HG03378 (cell line): Measurements from ENCODE around the gene TEKT5.
"Not testable (repeated sequence)": the region's sequence is repeated elsewhere in the genome, so short reads cannot be mapped to it uniquely, and the experiment has no call there.

Experiments
- ATAC-seq: cut with Tn5 transposase; IDR thresholded peaks from one replicate; pipeline ENCODE4 v1.9.1; 2021; ENCODE audit warnings: mild to moderate bottlenecking, moderate library complexity; ENCODE audit not compliant: unreplicated experiment

Gene TEKT5

DNA sequence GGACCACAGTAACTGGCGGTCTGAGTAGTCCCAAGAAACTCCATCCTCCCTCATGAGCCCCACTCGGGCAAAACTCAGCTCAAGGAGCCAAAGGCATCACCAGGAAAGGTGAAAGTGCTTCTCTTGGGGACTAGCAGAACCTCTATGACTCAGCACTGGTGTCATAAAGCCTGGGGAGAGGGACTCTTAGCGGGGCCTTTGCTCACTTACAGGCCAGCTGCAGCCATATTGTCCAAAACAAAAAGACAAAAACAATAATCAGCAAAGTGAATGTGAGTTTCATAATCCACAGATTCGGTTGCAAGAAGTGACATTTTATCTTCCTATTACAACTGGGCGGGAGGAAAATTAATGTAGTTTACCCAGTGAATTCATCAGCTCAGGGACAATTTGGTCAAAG is at the start of gene TEKT5:
TSS of gene TEKT5 (minus strand) at position 101 of the 400 bp plus-strand sequence. CDS start at position 44, 57 bp downstream.
- ATAC-seq: no peak

DNA sequence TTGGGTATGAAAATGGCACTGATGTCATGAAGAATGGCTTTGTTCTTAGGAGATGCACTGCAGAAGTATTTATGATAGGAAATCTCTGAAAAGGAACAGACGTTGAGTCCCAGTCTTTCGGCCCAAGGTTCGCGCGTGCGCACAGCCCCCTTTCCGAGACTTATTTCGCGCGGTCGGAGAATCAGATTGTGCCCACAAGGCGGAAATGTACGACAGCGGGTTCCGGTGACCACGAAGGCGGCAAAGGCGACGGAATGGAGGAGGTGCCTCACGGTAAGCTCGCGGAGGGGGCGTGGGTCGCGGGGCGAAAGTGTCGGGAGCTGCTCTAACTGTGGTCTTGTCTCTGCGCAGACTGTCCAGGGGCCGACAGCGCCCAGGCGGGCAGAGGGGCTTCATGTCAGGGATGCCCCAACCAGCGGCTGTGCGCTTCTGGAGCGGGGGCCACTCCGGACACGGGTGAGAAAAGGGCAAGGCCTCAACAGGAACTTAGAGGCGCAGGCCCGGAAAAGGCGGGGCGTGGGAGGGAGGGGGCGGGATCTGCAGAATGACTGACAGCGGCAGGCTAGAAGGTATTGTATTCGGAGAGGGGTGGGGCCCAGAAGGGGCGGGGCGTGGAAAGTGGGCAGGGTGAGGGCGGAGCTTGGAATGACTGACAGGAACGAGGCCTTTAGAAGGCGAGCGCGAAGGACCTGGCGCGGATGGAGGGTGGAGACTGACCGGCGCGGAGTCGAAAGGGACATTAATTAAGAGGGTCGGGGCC is 49.1 kb upstream of the TEKT5 start, which contains the start of gene NUBP1:
TSS of gene NUBP1 (plus strand) at position 233 of the 760 bp plus-strand sequence. CDS start at position 255, 22 bp downstream.
- ATAC-seq: peak; percentile 64

DNA sequence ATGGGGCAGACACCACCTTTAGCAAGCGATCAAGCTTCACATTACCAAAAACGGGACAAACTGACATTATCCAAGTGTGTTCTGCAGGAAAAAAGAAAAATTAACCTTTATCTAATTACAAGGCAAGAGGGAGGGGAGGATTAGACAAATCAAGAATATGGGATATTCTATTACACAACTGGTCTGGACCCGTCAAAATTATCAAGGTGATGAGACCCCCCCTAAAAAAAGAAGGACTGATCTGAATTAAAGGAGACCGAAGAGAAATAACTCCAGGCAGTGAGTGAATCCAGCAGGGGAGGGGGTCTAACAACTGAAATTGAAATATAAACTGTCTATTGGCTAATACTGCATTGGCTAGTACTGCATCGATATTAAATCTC is 48.5 kb upstream of the TEKT5 start:
- ATAC-seq: no peak

DNA sequence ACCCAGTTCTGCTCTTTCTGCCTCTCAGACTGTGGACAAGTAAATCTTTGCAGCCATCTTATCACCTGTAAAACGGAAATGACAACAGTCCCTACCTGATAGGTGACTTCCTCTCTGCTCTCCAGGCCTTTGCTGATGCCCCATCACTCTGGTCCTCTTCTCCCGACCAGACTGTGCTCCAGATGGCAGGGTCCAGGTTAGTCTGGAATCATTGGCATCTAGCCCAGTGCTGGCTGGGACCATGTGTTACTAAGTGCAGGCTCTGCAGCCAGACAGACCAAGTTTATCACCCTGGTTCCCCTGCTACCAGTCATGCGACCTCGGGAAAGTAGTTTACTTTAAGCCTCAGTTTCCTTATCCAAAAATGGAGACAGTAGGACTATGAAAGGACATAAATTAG is 47.1 kb upstream of the TEKT5 start:
- ATAC-seq: no peak

DNA sequence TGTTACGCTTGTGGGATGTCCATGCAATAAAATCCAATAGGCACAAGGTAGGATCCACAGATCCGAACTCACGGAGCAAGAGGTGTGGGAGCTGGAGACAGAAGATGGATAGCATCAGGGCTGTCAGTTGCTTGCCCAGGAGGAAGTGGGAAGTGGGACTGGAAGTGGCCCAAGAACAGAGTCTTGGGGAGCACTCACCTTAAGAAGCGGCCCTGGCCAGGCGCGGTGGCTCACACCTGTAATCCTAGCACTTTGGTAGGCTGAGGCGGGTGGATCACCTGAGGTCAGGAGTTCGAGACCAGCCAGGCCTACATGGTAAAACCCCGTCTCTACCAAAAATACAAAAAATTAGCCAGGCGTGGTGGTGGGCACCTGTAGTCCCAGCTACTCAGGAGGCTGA is 46.5 kb upstream of the TEKT5 start:
- not testable (repeated sequence) for ATAC-seq

DNA sequence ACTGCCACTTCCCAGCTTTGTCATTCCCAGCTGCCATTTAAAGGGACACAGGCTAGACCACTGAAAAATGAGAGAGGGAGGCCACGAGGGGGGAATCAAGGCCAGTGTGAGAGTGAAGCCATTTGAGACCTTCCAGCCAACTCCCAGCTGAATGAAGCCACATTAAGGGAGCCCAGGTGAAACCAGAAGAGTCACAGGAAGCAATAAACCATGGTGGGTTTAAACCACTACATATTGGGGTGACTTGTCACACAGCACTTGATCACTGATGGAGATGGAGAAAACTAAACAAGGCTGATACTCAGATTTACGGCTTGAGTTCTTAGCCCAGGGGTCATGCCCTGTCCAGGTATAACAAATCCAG is 46.1 kb upstream of the TEKT5 start:
- no peak for ATAC-seq

DNA sequence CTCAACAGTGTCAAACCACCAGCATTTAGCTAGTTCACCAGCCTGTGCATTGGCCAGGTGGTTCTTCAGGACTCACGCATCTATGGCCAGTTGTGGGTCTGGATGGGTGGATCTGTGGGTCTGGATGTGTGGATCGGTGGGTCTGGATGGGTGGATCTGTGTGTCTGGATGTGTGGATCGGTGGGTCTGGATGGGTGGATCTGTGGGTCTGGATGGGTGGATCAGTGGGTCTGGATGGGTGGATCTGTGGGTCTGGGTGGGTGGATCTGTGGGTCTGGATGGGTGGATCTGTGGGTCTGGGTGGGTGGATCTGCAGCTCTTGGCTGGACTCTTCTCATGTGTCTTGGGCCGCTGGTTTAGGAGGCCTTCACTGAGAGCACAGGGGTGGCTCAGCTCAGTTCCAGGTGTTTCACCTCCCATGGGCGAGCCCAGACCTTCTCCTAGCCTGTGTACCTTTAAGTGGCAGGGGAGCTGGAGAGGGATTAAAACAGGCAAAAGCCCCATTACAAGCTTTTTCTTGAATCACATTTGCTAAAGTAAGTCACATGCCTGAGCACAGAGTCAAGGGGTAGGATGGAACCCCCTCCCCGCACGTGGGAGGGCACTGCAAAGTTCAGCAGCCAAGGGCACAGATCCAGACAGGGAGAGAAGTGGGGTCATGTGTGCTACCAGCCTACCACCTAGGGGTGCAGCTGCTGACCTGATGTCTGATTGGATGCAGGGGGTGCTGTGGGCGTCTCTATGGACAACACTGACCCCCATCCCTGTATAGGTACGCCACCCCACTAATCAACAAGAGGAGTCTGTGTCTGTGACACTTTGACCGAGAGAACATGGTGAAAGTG is 45.5 kb upstream of the TEKT5 start:
- no peak for ATAC-seq

DNA sequence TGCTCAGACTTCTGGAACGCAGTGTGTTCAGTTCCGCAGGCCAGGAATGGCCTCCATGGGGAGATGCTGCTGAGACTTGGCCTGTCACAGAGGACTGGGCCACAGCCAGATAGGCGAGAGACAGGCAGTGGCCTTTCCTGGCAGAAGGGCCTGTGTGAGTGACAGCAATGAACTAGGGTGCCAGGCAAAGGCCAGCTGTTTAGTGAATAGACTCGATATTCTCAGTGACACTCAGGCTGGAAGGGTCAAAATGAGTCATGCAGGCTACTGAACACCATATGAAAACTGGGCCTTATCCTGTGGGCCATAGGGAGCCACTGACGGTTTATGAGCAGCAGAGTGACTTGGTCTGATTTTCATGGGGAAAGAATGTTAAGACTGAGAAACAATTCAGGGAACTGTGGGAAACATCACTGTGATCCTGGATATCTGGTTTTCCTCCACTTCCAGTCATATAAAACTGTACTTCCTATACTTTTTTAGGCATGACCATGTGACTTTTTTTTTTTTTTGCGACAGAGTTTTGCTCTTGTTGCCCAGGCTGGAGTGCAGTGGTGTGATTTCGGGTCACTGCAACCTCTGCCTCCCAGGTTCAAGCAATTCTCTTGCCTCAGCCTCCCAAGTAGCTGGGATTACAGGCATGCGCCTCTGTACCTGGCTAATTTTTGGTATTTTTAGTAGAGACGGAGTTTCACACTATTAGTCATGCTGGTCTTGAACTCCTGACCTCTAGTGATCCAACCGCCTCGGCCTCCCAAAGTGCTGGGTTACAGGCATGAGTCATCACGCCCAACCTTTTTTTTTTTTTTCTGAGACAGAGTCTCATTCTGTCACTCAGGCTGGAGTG is 43.7 kb upstream of the TEKT5 start:
- ATAC-seq: peak; percentile 73

DNA sequence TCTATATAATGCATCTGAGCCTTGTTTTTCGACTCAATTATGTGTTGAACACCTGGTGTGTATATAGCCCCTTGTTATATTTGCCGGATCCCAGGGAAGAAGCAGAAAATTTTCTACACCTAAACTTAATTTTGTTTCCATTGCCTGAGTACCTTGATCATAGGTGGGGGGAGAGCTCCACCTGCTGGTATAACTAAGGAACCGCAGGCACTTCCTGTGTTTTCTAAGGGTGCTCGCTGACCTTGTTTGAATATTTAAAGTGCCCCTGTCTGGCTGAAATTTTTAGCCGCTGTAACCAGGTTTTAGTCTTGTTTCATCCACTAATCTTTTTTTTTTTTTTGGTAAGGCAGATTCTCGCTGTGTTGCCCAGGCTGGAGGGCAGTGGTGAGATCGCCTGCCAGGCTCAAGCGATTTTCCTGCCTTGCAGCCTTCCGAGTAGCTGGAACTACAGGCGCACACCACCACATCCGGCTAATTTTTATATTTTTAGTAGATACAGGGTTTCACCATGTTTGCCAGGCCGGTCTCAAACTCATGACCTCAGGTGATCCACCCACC is 42.4 kb upstream of the TEKT5 start:
- peak; percentile 36 for ATAC-seq

DNA sequence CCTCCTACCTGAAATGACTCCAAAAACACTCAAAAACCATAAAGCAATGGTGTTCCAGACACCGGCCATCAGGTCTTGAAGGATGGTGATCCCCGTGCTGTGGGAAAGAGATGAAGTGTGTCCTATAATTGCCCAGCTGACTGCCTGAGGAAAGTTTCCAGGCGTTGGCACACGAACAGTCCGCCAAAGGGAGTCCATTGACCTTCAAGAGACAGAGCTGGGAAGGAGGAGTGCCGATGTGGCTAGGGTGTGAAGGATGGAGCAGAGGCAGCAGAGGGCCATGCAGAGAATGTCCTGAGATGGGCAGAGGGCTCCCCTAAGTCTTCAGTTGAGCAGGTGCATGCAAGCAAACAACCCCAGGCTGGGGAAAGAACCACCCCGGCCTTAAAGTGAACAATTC is 37.1 kb upstream of the TEKT5 start:
- no peak for ATAC-seq

DNA sequence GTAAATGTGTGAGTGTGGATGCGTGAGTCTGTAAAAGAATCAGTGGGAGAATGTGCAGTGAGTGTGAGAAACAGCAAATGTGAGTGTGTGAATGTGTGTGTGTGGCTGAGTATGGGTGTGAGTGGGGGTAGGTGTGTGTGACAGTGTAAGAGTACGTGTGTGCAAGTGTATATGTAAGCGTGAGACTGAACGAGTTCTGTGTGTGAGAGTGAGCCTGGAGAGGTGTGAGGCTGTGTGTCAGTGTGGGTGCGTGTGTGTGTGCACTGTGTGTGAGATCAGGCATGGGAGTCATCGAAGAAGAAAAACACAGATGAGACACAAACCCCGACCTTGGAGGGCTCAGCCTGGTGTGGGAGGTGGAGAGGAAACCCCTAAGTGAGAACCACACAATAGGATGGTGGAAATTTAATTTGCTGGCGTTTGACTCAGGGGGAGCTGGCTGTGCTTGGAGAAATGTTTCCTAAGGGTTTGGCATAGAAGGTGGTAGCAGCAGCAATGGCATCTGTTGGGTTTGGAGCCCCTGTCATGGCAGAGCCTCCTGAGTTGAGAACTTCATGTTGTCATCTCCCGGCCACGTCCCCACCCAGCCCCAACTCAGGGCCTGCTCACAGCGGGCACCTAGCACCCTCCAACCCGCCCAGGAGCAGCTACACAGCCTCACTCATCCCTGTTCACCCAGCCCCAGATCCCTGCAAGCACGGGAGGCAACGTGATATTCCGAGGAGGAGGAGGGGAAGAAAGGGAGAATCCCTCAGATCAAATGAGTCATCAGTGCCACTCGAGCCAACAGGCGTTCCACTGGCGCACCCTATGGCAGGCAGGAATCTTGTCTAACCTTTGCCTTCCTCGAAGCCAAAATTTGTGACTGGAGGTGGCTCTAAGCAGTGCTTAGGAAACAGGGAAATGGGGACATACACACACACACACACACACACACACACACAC is 34.6 kb upstream of the TEKT5 start:
- ATAC-seq: no peak

DNA sequence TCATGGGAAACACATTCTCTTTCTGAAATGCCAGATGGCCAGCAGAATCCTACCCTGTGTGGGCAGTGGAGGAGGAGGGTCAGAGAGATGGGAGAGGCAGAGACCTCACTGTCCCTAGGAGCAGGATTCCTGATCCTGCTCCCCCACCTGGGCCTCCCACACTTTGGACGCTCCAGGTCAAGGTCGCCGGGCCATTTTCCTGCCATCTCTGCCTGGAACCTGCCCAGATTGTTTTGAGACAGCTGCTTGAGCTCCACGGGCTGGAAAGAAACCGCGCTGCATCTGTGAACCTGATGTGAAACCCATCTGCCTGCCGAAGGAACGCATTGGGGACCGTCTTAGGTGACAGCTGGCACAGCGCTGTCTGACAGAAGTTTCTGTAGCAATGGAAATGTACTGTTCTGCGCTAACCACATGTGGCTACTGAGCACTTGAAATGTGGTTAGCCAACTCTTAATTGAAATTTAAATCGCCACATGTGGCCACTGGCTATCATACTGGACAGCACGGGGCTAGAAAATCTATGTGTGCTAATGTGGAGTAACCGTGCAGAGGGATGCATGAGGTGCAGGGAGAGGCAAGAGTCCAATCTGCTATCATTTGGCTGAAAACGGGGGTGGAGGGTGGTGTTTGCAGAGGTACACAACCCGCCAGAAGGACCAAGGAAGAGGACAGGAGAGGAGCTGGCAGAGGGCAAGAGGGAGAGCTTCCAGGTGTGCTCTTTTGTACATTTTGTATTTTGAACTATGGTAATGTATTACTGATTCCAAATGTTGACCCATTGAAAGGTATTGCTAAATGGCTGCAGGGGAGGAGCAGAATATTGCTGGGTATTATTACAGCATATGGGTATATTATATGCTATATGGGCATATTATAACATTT is 33.5 kb upstream of the TEKT5 start:
- no peak for ATAC-seq

DNA sequence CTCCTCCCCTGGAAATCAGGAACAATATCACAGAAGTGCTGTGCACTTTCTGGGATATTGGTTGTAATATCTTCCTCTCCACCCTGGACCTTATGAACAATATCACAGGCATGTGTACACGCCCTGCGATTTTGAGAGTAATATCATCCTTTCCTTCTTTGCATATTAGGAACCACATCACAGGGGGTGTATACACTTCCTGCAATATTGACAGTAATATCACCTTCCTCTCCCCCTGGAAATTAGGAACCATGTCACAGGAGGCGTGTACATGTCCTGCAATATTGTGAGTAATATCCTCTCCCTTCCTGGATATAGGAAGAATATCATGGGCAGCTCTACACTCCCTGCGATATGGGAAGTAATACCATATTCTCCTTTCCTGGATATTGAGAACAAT is 14.2 kb upstream of the TEKT5 start:
- no peak for ATAC-seq

DNA sequence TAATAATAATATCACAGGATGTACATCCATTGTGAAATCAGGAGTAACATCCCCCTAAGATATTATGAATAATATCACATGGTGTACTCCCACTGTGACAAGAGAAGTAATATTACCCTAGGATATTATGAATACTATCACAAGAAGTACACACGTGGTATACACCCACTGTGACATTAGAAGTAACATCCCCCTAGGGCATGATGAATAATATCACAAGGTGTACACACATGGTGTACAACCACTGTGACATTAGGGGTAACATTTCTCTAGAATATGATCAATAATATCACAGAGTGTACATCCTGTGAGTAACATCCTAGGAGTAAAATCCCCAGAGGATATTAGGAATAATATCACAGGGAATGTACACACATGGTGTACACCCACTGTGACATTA is 5.0 kb upstream of the TEKT5 start:
- no peak for ATAC-seq

DNA sequence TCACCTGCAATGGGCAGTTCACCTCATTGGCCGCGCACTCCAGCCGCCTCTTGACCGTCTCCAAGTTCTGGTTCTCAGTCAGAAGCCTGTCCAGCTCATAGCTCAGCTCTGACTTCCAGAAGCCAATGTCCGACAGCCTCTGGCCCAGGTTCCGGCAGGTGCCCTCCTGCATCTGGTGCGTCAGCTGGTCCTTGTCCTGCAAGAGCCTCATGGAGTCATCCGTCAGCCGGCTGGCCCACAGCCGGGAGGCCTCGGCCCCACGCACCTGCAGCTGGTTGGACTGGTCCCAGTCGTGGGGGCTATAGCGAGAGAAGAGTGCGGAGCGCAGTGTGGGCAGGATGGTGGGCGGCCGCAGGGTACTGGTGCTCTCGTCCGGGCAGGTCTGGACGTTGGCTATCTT is 424 bp downstream of the TEKT5 start:
- ATAC-seq: no peak

DNA sequence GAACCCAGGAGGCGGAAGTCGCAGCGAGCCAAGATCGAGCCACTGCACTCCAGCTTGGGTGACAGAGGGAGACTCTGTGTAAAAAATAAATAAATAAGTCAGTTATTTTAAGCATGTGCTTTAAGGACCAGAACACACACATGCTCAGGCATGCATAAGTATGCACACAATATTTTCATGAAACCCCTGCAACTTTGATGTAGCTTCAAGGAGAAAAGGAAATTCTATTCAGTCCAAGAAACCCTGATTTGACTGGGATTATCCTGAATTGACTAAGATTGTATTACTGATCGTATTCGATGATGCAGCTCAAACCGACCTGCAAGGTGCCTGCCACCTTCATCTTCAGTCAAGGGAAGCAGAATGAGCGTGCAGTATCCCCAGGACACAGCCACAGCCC is 841 bp downstream of the TEKT5 start:
- ATAC-seq: no peak

DNA sequence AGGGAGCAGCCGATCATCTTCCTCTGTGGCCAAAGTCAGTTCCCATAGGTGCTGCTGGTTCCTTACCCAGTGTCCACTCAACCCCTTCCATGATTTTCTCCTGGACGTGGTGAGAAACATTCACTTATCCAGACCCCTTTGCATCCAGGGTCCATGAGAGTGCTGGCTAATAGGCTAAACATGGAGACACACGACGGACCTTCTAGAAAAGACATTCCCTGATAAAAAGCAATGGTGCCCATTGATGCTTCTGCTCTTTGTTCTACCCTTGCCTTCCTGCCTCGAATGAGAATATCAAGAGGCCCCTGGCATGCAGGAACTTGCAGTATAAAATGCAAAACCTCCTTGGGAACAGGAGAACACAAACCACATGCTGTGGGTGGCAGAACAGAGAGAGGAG is 2.3 kb downstream of the TEKT5 start:
- no peak for ATAC-seq

DNA sequence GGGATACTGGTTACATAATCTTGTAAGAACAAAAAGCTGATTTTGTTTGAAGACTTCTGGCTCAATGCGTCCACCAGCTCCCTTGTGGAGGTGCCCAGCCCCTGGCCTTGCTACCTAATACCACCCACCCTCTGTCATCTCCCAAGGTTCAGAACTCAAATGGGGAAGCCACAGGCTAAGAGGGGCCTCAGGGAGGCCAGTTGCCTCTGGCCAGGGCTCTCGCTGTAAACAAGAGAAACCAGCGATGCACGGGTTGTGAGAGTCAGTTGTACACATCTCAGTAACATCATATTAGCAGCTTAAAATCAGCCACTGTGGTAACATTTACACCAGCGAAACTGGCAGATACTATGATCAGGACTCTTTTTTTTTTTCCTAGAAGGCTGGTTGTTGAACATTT is 6.0 kb downstream of the TEKT5 start:
- no peak for ATAC-seq

DNA sequence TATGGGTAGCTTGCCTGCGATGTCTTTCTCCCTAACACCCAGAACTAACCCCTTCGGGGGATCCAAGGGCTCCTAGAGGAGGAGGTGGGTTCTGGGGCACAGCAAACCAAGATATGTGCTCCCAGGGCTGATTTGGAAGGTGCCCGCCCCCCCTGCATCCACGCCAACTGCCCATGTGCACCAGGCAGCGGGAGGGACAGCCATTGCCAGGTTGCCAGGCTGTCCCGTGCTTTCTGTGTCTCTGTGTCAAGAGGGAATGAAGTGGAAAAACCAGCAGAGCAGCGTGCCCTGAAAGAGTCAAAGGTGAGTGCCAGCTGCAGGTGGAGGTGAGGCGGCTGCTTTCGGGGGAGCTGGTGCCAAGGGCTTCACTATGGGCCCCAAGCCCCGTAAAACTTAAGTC is 6.4 kb downstream of the TEKT5 start:
- no peak for ATAC-seq
